Measurements from ENCODE around the gene ITIH4.

GRCh38 chr3:52820736-52821135 lies 9.7 kb downstream of the ITIH4 start:
- TF ChIP-seq CTCF (conservative IDR thresholded peaks at IDR 0.05 in 1 of 2, IDR thresholded peaks at IDR 0.05 in 1 of 2; ENCODE audit: extremely low read depth in 1 of 2, insufficient read depth in 1 of 2, low read depth in 1 of 2, low read length in 2 of 2): peak; percentile 74 to 80
- TF ChIP-seq EZH2 (IDR thresholded peaks at IDR 0.05; ENCODE audit: borderline replicate concordance, low read length): no peak
